Liver (tissue), 9 donors: Measurements from ENCODE around the gene IFT172. TPM values are rescaled to one million over a fixed set of nuclear protein-coding genes. Genes with fewer than 3 reads are reported as not detected.
"Not testable (repeated sequence)": the region's sequence is repeated elsewhere in the genome, so short reads cannot be mapped to it uniquely, and the experiment has no call there.

Experiments
- DNase-seq: peaks from one replicate; pipeline ENCODE4 v3.0.0-alpha.2; 2017; ENCODE audit warnings: low spot score
- H3K27ac ChIP-seq, 2 donors: one replicate each; pipeline ENCODE4 v1.7.0; 2013; ENCODE audit warnings: inconsistent platforms in 2 of 2, low read length in 2 of 2, control low read depth in 1 of 2, low read depth in 1 of 2, mild to moderate bottlenecking in 1 of 2
- H3K27me3 ChIP-seq, 4 donors: one replicate each; pipeline versions ENCODE4 v1.6.1 to v1.7.0; 2013; ENCODE audit warnings: low read length in 3 of 4, inconsistent platforms in 1 of 4, mild to moderate bottlenecking in 1 of 4, moderate library complexity in 1 of 4; ENCODE audit not compliant: control insufficient read depth in 4 of 4, insufficient read depth in 4 of 4
- H3K36me3 ChIP-seq, 4 donors: one replicate each; pipeline versions ENCODE4 v1.6.1 to v1.7.0; 2013; ENCODE audit warnings: low read length in 3 of 4, mild to moderate bottlenecking in 3 of 4, low read depth in 1 of 4, moderate library complexity in 1 of 4; ENCODE audit not compliant: control insufficient read depth in 4 of 4, insufficient read depth in 3 of 4
- H3K4me1 ChIP-seq, 4 donors: one replicate each; pipeline versions ENCODE4 v1.6.1 to v1.7.0; 2013; ENCODE audit warnings: low read length in 3 of 4, mild to moderate bottlenecking in 3 of 4, moderate library complexity in 1 of 4; ENCODE audit not compliant: control insufficient read depth in 4 of 4, insufficient read depth in 4 of 4
- H3K4me3 ChIP-seq, 3 donors: one replicate each; pipeline versions ENCODE4 v1.6.1 to v1.7.0; 2013; ENCODE audit warnings: low read length in 3 of 3, control low read depth in 1 of 3, low read depth in 1 of 3, mild to moderate bottlenecking in 1 of 3
- H3K9ac ChIP-seq, 2 donors: one replicate each; pipeline ENCODE4 v1.7.0; 2013; ENCODE audit warnings: low read length in 2 of 2, mild to moderate bottlenecking in 2 of 2, moderate library complexity in 2 of 2, control low read depth in 1 of 2, low read depth in 1 of 2
- H3K9me3 ChIP-seq, 4 donors: one replicate each; pipeline versions ENCODE4 v1.6.1 to v1.7.0; 2013; ENCODE audit warnings: low read length in 3 of 4; ENCODE audit not compliant: control insufficient read depth in 4 of 4
- EGR1 ChIP-seq, 2 donors: IDR thresholded peaks; 2 replicates each; pipeline ENCODE4 v1.6.1; 2016 to 2018; ENCODE audit warnings: antibody characterized with exemption in 2 of 2, low read depth in 2 of 2
- FOXA1 ChIP-seq: IDR thresholded peaks from 2 replicates; pipeline ENCODE4 v1.6.1; 2016; ENCODE audit warnings: antibody characterized with exemption
- FOXA2 ChIP-seq: IDR thresholded peaks from 2 replicates; pipeline ENCODE4 v1.6.1; 2016; ENCODE audit warnings: antibody characterized with exemption
- GABPA ChIP-seq, 2 donors: IDR thresholded peaks in 1 of 2; conservative IDR thresholded peaks in 1 of 2; 2 replicates each; pipeline ENCODE4 v1.6.1; 2016; ENCODE audit warnings: antibody characterized with exemption in 2 of 2, mild to moderate bottlenecking in 1 of 2, moderate library complexity in 1 of 2
- HNF4A ChIP-seq, 2 donors: conservative IDR thresholded peaks; 2 replicates each; pipeline ENCODE4 v1.6.1; 2016; ENCODE audit warnings: antibody characterized with exemption in 2 of 2, mild to moderate bottlenecking in 2 of 2
- HNF4G ChIP-seq: IDR thresholded peaks from 2 replicates; pipeline ENCODE4 v1.6.1; 2016; ENCODE audit warnings: antibody characterized with exemption
- JUND ChIP-seq, 2 donors: IDR thresholded peaks; 2 replicates each; pipeline ENCODE4 v1.6.1; 2016; ENCODE audit warnings: antibody characterized with exemption in 2 of 2
- NR2F2 ChIP-seq: IDR thresholded peaks from 2 replicates; pipeline ENCODE4 v1.6.1; 2016; ENCODE audit warnings: antibody characterized with exemption
- RAD21 ChIP-seq, 2 donors: IDR thresholded peaks; 2 replicates each; pipeline ENCODE4 v1.6.1; 2016; ENCODE audit warnings: antibody characterized with exemption in 2 of 2, mild to moderate bottlenecking in 2 of 2
- RXRA ChIP-seq, 2 donors: IDR thresholded peaks; 2 replicates each; pipeline ENCODE4 v1.6.1; 2017 to 2018; ENCODE audit warnings: antibody characterized with exemption in 2 of 2, mild to moderate bottlenecking in 1 of 2
- SP1 ChIP-seq: IDR thresholded peaks from 2 replicates; pipeline ENCODE4 v1.6.1; 2018; ENCODE audit warnings: antibody characterized with exemption, mild to moderate bottlenecking
- TAF1 ChIP-seq: conservative IDR thresholded peaks from 2 replicates; pipeline ENCODE4 v1.6.1; 2016; ENCODE audit warnings: antibody characterized with exemption, mild to moderate bottlenecking
- YY1 ChIP-seq: IDR thresholded peaks from 2 replicates; pipeline ENCODE4 v1.6.1; 2016; ENCODE audit warnings: antibody characterized with exemption, mild to moderate bottlenecking
- ZBTB33 ChIP-seq: IDR thresholded peaks from 2 replicates; pipeline ENCODE4 v1.6.1; 2016; ENCODE audit warnings: antibody characterized with exemption
- WGBS: extraction: QIAGEN DNeasy Blood & Tissue Kit; methylation state at CpG from one replicate; pipeline ENCODE4 v1.1.7; 2013; 5-methylcytosine and 5-hydroxymethylcytosine counted together
- polyA plus RNA-seq, 2 donors: library from polyadenylated mRNA; stranded (reverse) in 1 of 2; unstranded in 1 of 2; fragments of 200-250 nt in 1 of 2; fragments of >200 nt in 1 of 2; fragmentation: Nextera tagmentation in 1 of 2; extraction: Ambion mirVana in 1 of 2; gene quantifications; one replicate each; pipeline versions ENCODE4 v1.2.1 to v1.2.3, GENCODE V29; 2013 to 2015
- total RNA-seq, 2 donors: library from RNA; depleted of rRNA; stranded (reverse); fragments of >200 nt; gene quantifications; one replicate each; pipeline ENCODE4 v1.2.3, GENCODE V29; 2014
- TF ChIP-seq, protein P1 (sequence below): IDR thresholded peaks from 2 replicates; pipeline ENCODE4 v1.6.1; 2016; ENCODE audit warnings: antibody characterized with exemption
- TF ChIP-seq, protein P2 (sequence below): IDR thresholded peaks from 2 replicates; pipeline ENCODE4 v1.6.1; 2016; ENCODE audit warnings: antibody characterized with exemption, mild to moderate bottlenecking
- TF ChIP-seq, protein P3 (sequence below): IDR thresholded peaks from 2 replicates; pipeline ENCODE4 v1.6.1; 2016; ENCODE audit warnings: antibody characterized with exemption
- TF ChIP-seq, protein P4 (sequence below): fragments of 150-350 bp; IDR thresholded peaks from 2 replicates; pipeline ENCODE4 v1.5.1; 2017; ENCODE audit warnings: improper control_type of control experiment, low read depth, low read length; ENCODE audit not compliant: missing input control
- donor health status: healthy.
- donor health status: healthy.
- donor health status: healthy.
- donor health status: healthy.
- donor health status: healthy.

IFT172 gene, protein sequence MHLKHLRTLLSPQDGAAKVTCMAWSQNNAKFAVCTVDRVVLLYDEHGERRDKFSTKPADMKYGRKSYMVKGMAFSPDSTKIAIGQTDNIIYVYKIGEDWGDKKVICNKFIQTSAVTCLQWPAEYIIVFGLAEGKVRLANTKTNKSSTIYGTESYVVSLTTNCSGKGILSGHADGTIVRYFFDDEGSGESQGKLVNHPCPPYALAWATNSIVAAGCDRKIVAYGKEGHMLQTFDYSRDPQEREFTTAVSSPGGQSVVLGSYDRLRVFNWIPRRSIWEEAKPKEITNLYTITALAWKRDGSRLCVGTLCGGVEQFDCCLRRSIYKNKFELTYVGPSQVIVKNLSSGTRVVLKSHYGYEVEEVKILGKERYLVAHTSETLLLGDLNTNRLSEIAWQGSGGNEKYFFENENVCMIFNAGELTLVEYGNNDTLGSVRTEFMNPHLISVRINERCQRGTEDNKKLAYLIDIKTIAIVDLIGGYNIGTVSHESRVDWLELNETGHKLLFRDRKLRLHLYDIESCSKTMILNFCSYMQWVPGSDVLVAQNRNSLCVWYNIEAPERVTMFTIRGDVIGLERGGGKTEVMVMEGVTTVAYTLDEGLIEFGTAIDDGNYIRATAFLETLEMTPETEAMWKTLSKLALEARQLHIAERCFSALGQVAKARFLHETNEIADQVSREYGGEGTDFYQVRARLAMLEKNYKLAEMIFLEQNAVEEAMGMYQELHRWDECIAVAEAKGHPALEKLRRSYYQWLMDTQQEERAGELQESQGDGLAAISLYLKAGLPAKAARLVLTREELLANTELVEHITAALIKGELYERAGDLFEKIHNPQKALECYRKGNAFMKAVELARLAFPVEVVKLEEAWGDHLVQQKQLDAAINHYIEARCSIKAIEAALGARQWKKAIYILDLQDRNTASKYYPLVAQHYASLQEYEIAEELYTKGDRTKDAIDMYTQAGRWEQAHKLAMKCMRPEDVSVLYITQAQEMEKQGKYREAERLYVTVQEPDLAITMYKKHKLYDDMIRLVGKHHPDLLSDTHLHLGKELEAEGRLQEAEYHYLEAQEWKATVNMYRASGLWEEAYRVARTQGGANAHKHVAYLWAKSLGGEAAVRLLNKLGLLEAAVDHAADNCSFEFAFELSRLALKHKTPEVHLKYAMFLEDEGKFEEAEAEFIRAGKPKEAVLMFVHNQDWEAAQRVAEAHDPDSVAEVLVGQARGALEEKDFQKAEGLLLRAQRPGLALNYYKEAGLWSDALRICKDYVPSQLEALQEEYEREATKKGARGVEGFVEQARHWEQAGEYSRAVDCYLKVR (N-terminal part only)
- 1 to 10 TPM; 9.7 to 9.8 TPM for total RNA-seq
- polyA plus RNA-seq, result 1 to 10 TPM; 2.6 to 2.9 TPM

- TF ChIP-seq HNF4G, result no peak
- TF ChIP-seq ZBTB33, result peak; percentile 80
- TF ChIP-seq RAD21 (IDR thresholded peaks at IDR 0.05), result peak in 1 of 2 donors; percentile 40
- TF ChIP-seq SP1, result peak; percentile 82
- peak; percentile 71 for TF ChIP-seq YY1
- TF ChIP-seq FOXA2, result no peak
- no peak for TF ChIP-seq HNF4A (conservative IDR thresholded peaks at IDR 0.05)
- peak in 1 of 2 donors; percentile 46 for TF ChIP-seq JUND (IDR thresholded peaks at IDR 0.05)
- TF ChIP-seq, protein P1, sequence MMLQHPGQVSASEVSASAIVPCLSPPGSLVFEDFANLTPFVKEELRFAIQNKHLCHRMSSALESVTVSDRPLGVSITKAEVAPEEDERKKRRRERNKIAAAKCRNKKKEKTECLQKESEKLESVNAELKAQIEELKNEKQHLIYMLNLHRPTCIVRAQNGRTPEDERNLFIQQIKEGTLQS, result no peak
- TF ChIP-seq, protein P2, sequence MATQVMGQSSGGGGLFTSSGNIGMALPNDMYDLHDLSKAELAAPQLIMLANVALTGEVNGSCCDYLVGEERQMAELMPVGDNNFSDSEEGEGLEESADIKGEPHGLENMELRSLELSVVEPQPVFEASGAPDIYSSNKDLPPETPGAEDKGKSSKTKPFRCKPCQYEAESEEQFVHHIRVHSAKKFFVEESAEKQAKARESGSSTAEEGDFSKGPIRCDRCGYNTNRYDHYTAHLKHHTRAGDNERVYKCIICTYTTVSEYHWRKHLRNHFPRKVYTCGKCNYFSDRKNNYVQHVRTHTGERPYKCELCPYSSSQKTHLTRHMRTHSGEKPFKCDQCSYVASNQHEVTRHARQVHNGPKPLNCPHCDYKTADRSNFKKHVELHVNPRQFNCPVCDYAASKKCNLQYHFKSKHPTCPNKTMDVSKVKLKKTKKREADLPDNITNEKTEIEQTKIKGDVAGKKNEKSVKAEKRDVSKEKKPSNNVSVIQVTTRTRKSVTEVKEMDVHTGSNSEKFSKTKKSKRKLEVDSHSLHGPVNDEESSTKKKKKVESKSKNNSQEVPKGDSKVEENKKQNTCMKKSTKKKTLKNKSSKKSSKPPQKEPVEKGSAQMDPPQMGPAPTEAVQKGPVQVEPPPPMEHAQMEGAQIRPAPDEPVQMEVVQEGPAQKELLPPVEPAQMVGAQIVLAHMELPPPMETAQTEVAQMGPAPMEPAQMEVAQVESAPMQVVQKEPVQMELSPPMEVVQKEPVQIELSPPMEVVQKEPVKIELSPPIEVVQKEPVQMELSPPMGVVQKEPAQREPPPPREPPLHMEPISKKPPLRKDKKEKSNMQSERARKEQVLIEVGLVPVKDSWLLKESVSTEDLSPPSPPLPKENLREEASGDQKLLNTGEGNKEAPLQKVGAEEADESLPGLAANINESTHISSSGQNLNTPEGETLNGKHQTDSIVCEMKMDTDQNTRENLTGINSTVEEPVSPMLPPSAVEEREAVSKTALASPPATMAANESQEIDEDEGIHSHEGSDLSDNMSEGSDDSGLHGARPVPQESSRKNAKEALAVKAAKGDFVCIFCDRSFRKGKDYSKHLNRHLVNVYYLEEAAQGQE, result peak; percentile 93
- TF ChIP-seq RXRA (IDR thresholded peaks at IDR 0.05), result peak; percentile 53 to 63
- TF ChIP-seq NR2F2, result peak; percentile 43
- TF ChIP-seq, protein P3, sequence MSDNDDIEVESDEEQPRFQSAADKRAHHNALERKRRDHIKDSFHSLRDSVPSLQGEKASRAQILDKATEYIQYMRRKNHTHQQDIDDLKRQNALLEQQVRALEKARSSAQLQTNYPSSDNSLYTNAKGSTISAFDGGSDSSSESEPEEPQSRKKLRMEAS, result peak; percentile 91
- TF ChIP-seq TAF1, result peak; percentile 92
- TF ChIP-seq EGR1 (IDR thresholded peaks at IDR 0.05; ENCODE audit: low read depth in 2 of 2), result no peak
- peak in 1 of 2 donors; percentile 71 for TF ChIP-seq GABPA (IDR thresholded peaks at IDR 0.05 in 1 of 2, conservative IDR thresholded peaks at IDR 0.05 in 1 of 2)
- TF ChIP-seq, protein P4, sequence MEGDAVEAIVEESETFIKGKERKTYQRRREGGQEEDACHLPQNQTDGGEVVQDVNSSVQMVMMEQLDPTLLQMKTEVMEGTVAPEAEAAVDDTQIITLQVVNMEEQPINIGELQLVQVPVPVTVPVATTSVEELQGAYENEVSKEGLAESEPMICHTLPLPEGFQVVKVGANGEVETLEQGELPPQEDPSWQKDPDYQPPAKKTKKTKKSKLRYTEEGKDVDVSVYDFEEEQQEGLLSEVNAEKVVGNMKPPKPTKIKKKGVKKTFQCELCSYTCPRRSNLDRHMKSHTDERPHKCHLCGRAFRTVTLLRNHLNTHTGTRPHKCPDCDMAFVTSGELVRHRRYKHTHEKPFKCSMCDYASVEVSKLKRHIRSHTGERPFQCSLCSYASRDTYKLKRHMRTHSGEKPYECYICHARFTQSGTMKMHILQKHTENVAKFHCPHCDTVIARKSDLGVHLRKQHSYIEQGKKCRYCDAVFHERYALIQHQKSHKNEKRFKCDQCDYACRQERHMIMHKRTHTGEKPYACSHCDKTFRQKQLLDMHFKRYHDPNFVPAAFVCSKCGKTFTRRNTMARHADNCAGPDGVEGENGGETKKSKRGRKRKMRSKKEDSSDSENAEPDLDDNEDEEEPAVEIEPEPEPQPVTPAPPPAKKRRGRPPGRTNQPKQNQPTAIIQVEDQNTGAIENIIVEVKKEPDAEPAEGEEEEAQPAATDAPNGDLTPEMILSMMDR, result no peak
- TF ChIP-seq FOXA1, result no peak
- H3K4me3 ChIP-seq, result peak within 1 kb of the TSS; percentile 44 to 80 (median 68)
- DNase-seq, result peak; percentile 98
- H3K9me3 ChIP-seq, result no peaks in the 10 kb centered on the region
- peak within 1 kb of the TSS; percentile 23 to 76 for H3K9ac ChIP-seq
- peaks cover 7 to 19% (median 12%) of the 10 kb centered on the region in 4 donors for H3K36me3 ChIP-seq
- H3K27ac ChIP-seq, result peak within 1 kb of the TSS; percentile 70 to 90
- no peaks in the 10 kb centered on the region for H3K27me3 ChIP-seq
- peaks cover 2 to 25% (median 14%) of the 10 kb centered on the region in 4 donors for H3K4me1 ChIP-seq
- WGBS, result 8% methylated on average over 43 of the region's 43 CpGs
These were observed at the start of gene IFT172 for GRCh38 chr2:27489498-27490397. TSS of gene IFT172 (minus strand) at chr2:27489743. CDS start at chr2:27489653, 90 bp downstream.

DNA sequence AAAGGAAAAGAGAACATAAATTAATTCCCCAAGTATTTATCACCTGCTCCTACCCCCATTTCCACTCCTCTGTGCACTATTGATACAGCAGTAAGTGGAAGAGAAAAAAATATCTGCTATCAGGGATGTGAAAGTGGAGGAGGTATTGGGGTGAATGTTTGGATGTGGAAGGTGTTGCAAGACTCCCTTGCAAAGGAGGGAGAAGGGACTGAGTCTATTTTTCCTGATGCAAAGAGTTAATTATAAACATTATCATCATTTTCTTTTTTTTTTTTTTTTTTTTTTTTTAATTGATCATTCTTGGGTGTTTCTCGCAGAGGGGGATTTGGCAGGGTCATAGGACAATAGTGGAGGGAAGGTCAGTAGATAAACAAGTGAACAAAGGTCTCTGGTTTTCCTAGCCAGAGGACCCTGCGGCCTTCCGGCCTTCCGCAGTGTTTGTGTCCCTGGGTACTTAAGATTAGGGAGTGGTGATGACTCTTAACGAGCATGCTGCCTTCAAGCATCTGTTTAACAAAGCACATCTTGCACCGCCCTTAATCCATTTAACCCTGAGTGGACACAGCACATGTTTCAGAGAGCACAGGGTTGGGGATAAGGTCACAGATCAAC lies 49.4 kb upstream of the IFT172 start:
- not testable (repeated sequence) for H3K27me3 ChIP-seq, H3K36me3 ChIP-seq, H3K9me3 ChIP-seq, H3K27ac ChIP-seq, DNase-seq, H3K9ac ChIP-seq, H3K4me3 ChIP-seq, H3K4me1 ChIP-seq
- 63% methylated on average over 4 of the region's 6 CpGs for WGBS
